Measurements from ENCODE around the gene STK4.
A peak's percentile ranks its signal among the peaks of the same experiment; 100 is the strongest.

STK4 gene

GRCh38 chr20:44966030-44966961 lies at the start of gene STK4:
STK4 (plus strand) TSS chr20:44966512; CDS start chr20:44966569, 57 bp downstream.
- peak; percentile 84 to 93 (median 93) for DNase-seq (ENCODE audit: low read depth in 3 of 3)

GRCh38 chr20:44916586-44916985 lies 49.7 kb upstream of the STK4 start:
- DNase-seq (ENCODE audit: low read depth in 3 of 3): no peak

GRCh38 chr20:44917399-44917798 lies 48.9 kb upstream of the STK4 start:
- DNase-seq (ENCODE audit: low read depth in 3 of 3): no peak

- DNase-seq (ENCODE audit: low read depth in 3 of 3): no peak
Observed at GRCh38 chr20:44918342-44918741, 48.0 kb upstream of the STK4 start.

- no peak for DNase-seq (ENCODE audit: low read depth in 3 of 3)
Observed at GRCh38 chr20:44918761-44919160, 47.6 kb upstream of the STK4 start.

- no peak for DNase-seq (ENCODE audit: low read depth in 3 of 3)
Observed at GRCh38 chr20:44921447-44921846, 44.9 kb upstream of the STK4 start.

- DNase-seq (ENCODE audit: low read depth in 3 of 3): no peak
Observed at GRCh38 chr20:44924541-44924940, 41.8 kb upstream of the STK4 start.

- no peak for DNase-seq (ENCODE audit: low read depth in 3 of 3)
Observed at GRCh38 chr20:44928595-44928994, 37.7 kb upstream of the STK4 start.

- DNase-seq (ENCODE audit: low read depth in 3 of 3): no peak
Observed at GRCh38 chr20:44930517-44931168, 35.7 kb upstream of the STK4 start.

GRCh38 chr20:44931911-44932310 lies 34.4 kb upstream of the STK4 start:
- DNase-seq (ENCODE audit: low read depth in 3 of 3): no peak

- no peak for DNase-seq (ENCODE audit: low read depth in 3 of 3)
Observed at GRCh38 chr20:44932916-44933315, 33.4 kb upstream of the STK4 start.

GRCh38 chr20:44936510-44936909 lies 29.8 kb upstream of the STK4 start:
- no peak for DNase-seq (ENCODE audit: low read depth in 3 of 3)

- DNase-seq (ENCODE audit: low read depth in 3 of 3): no peak
Observed at GRCh38 chr20:44938637-44939036, 27.7 kb upstream of the STK4 start.

- DNase-seq (ENCODE audit: low read depth in 3 of 3): no peak
Observed at GRCh38 chr20:44941120-44941691, 25.1 kb upstream of the STK4 start.

GRCh38 chr20:44942264-44942973 lies 23.9 kb upstream of the STK4 start:
- DNase-seq (ENCODE audit: low read depth in 3 of 3): no peak

- DNase-seq (ENCODE audit: low read depth in 3 of 3): no peak
Observed at GRCh38 chr20:44943828-44944227, 22.5 kb upstream of the STK4 start.

GRCh38 chr20:44945261-44945660 lies 21.1 kb upstream of the STK4 start:
- no peak for DNase-seq (ENCODE audit: low read depth in 3 of 3)

- DNase-seq (ENCODE audit: low read depth in 3 of 3): no peak
Observed at GRCh38 chr20:44946271-44946852, 19.9 kb upstream of the STK4 start.

GRCh38 chr20:44948107-44948506 lies 18.2 kb upstream of the STK4 start:
- no peak for DNase-seq (ENCODE audit: low read depth in 3 of 3)

GRCh38 chr20:44948513-44948912 lies 17.8 kb upstream of the STK4 start:
- DNase-seq (ENCODE audit: low read depth in 3 of 3): no peak

GRCh38 chr20:44950368-44950767 lies 15.9 kb upstream of the STK4 start:
- DNase-seq (ENCODE audit: low read depth in 3 of 3): no peak

GRCh38 chr20:44952731-44953130 lies 13.6 kb upstream of the STK4 start:
- DNase-seq (ENCODE audit: low read depth in 3 of 3): no peak

Data from stimulated activated CD4-positive, alpha-beta T cell treated with anti-CD3 and anti-CD28 coated beads, TNF-alpha, amount 100 ng/mL, for 48 hours (primary cell).